SIG-M5 treated with dmso at 0.1 percent for 504 hours (cell line): ENCODE data around the gene PARD3.
"Not testable (repeated sequence)": the region's sequence is repeated elsewhere in the genome, so short reads cannot be mapped to it uniquely, and the experiment has no call there.

ENCODE experiments used
- DNase-seq: peaks from one replicate; lab custom pipeline; 2025; ENCODE audit not compliant: unreplicated experiment; lab: John Stamatoyannopoulos, UW

PARD3 gene

GRCh38 chr10:34654211-34654610, 160.9 kb downstream of the PARD3 start:
- DNase-seq, result no peak

DNA sequence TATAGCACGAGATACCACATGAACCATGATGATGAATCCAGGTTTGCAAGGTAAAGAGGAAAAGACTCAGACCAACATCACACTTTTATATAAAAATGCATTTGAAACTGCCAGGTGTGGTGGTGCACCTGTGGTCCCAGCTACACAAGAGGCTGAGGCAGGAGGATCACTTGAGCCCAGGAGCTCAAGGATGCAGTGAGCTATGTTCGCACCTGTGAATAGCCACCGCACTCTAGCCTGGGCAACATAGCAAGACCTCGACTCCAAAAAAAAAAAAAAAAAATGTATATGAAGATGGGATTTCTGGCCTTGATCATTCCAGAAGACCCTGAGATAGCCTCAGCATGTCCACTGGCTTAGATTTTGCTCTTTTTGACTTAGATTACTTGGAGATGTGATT, 161.6 kb downstream of the PARD3 start:
- DNase-seq, result no peak

DNA sequence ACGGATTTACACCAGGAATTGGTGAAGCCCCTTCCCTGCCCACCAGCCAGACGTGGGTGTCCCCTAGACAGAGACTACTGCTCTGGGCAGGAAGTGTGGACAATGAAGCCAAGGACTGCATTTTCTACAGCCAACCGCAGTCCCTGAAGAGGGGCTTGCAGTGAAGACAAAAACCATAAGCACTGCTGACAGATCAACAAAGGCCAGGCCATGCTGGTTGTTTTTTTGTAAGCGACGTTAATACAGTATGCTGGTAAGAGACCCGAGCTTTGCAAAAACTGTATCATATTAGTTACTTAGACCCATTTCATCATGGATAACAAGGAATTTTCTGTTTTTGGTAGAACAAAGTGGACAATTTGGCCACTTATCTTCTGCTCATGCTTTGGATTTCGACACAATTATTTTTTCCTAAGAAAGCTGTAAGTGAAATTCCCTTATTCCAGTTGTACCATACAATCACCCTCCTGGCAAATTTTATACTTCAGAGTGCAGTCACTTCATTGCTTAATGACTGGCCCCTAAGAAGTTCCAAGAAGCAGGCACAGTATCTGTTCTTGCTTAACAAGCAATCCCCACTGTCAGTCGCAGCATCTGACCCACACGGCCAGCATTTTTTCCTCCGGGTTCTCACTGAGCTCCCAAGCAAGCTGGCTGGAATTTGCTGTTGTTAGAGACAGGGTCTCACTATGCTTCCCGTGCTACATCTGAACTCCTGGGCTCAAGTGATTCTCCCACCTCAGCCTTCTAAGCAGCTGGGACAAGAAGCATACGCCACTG, 163.5 kb downstream of the PARD3 start:
- no peak for DNase-seq

DNA sequence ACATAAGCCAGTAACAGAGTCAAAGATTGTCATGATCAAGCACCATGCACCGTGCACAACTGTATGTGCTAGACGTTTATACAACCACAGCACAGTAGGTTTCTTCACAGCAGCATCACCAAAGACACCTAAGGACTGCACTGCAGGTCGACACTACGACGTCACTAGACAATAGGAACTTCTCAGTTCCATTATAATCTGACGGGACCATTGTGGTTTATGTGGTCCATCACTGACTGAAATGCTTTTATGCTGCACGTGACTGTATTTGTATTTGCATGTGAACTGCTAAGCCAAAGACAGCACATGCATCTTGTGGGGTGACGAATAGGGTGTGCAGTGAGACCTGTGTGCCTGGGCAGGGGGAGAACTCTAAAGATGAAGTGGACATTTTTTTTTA, 164.9 kb downstream of the PARD3 start:
- no peak for DNase-seq

DNA sequence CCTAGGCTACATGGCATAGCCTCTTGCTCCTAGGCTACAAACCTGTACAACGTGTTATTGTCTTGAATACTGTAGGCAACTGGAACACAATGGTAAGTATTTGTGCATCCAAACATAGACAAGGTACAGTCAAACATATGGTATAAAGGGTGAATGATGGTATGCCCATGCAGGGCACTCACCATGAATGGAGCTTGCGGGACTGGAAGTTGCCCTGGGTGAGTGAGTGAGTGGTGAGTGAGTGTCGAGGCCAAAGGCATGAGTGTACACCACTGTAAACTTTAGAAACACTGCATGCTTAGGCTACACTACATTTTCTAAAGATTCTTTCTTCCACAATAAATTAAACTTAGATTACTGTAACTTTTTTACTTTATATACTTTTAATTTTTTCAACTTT, 165.7 kb downstream of the PARD3 start:
- DNase-seq, result no peak

- no peak for DNase-seq
Measured at GRCh38 chr10:34648919-34649318, 166.2 kb downstream of the PARD3 start.

GRCh38 chr10:34647875-34648865, 166.9 kb downstream of the PARD3 start:
- DNase-seq, result no peak

DNA sequence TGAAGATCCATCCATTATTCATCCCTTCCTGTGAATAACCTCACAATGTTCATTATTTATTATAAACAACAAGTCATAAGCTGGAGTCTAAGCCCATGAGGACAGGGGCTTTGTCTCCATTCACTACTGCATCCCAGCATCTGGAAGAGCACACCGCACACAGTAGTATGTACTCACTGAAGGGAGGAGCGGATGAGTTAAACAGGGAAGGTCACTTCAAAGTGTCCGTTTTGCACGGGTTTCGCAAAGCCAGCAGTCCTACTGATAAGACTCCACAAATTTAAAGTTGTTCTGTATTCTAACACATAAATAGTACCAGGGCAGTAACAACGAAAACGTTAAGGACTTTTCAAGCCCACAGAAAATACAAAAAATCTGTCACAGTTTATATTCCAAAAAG, 167.9 kb downstream of the PARD3 start:
- no peak for DNase-seq

GRCh38 chr10:34646331-34646730, 168.8 kb downstream of the PARD3 start:
- DNase-seq, result no peak

DNA sequence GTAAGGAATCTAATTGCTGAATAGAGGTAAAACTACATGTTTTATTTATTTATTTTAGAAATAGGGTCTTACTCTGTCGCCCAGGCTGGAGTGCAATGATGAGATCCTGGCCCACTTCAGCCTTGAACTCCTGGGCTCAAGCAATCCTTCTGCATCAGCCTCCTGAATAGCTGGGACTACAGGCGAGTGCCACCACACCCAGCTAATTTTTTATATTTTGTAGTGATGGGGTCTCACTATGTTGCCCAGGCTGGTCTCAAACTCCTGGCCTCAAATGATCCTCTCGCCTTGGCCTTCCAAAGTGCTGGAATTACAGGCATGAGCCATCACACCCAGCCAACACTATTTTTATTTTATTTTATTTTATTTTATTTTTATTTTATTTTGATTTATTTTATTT, 170.3 kb downstream of the PARD3 start:
- DNase-seq, result not testable (repeated sequence)

DNA sequence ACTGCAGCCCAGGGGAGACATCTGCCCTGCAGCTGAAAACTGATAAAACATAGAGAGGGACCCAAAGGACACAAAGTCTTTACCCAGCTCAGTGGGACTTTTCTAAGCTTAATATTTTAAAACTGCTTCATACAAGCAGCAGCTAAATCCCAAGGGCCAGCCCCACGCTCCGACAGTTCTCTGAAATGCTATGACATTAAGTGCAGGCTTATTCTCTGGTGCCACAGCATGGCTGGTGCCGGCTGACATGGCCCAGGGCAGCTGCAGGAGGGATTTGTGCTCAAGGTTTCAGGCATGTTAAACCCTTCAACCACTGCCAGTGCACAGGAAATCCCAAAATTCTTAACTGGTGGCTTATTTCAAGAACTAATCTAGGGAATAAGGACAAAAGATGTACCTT, 170.9 kb downstream of the PARD3 start:
- DNase-seq, result no peak

GRCh38 chr10:34643620-34644019, 171.5 kb downstream of the PARD3 start:
- DNase-seq, result no peak

GRCh38 chr10:34641913-34642558, 173.1 kb downstream of the PARD3 start:
- DNase-seq, result no peak

GRCh38 chr10:34641147-34641912, 173.8 kb downstream of the PARD3 start:
- DNase-seq, result no peak

GRCh38 chr10:34638406-34639054, 176.6 kb downstream of the PARD3 start:
- DNase-seq, result peak; percentile 56

GRCh38 chr10:34637418-34637911, 177.6 kb downstream of the PARD3 start:
- DNase-seq, result peak; percentile 29

- no peak for DNase-seq
Measured at GRCh38 chr10:34635111-34635510, 180.0 kb downstream of the PARD3 start.

DNA sequence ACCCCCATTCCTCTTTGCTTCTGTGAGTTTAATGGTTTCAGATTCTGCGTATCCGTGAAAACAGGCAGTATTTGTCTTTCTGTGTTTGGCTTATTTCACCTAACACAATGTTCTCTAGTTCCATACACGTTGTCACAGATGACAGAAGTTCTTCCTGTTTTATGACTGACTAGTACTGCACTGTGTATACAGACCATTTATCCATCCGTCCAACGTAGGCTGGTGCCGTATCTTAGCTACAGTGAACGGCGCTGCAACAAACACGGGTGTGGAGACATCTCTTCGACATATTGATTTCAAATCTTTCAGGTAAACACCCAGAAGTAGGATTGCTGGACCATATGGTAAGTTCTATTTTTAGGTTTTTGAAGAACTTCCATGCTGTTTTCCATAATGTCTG, 181.7 kb downstream of the PARD3 start:
- DNase-seq, result no peak

GRCh38 chr10:34629084-34629483, 186.0 kb downstream of the PARD3 start:
- no peak for DNase-seq

- no peak for DNase-seq
Measured at GRCh38 chr10:34628174-34628796, 186.8 kb downstream of the PARD3 start.
